ENCODE results near the gene POU2F2.

DNA sequence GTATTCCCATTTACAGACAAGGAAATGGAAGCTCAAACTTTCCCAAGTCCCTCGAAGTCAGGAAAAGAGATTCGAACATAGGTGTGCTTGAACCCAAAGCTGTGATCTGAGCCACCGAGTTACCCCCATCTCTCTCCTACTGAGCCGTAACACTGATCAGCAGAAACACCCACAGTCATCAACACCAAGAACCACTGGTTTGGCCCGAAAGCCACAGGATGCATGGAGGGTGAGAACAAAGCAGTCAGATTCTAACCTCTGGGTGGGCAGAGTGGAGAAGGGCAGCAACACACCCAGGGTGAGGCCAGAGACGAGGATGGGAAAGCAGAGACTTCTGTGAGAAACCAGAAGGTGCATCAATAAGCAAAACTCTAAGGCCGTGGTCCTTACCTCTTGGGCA is 27.7 kb upstream of the POU2F2 start:
- TF ChIP-seq, protein P1, sequence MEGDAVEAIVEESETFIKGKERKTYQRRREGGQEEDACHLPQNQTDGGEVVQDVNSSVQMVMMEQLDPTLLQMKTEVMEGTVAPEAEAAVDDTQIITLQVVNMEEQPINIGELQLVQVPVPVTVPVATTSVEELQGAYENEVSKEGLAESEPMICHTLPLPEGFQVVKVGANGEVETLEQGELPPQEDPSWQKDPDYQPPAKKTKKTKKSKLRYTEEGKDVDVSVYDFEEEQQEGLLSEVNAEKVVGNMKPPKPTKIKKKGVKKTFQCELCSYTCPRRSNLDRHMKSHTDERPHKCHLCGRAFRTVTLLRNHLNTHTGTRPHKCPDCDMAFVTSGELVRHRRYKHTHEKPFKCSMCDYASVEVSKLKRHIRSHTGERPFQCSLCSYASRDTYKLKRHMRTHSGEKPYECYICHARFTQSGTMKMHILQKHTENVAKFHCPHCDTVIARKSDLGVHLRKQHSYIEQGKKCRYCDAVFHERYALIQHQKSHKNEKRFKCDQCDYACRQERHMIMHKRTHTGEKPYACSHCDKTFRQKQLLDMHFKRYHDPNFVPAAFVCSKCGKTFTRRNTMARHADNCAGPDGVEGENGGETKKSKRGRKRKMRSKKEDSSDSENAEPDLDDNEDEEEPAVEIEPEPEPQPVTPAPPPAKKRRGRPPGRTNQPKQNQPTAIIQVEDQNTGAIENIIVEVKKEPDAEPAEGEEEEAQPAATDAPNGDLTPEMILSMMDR (conservative IDR thresholded peaks at IDR 0.05): no peak
- TF ChIP-seq EZH2 (IDR thresholded peaks at IDR 0.05; ENCODE audit: low read depth): no peak
